HG02970 (cell line): ENCODE results near the gene SNRPA1.
"Not testable (repeated sequence)": the region's sequence is repeated elsewhere in the genome, so short reads cannot be mapped to it uniquely, and the experiment has no call there.

Experiments
- ATAC-seq: cut with Tn5 transposase; IDR thresholded peaks from one replicate; pipeline ENCODE4 v1.9.1; 2021; ENCODE audit warnings: mild to moderate bottlenecking, moderate library complexity, moderate number of reproducible peaks; ENCODE audit not compliant: unreplicated experiment, low FRiP score

SNRPA1 gene

GRCh38 chr15:101296418-101297405 is 1.7 kb upstream of the SNRPA1 start:
- no peak for ATAC-seq

GRCh38 chr15:101295607-101296161 is 636 bp upstream of the SNRPA1 start:
- ATAC-seq = no peak

- no peak for ATAC-seq
Measured at GRCh38 chr15:101293122-101293521, 1.9 kb downstream of the SNRPA1 start.

GRCh38 chr15:101288905-101289513 is 6.0 kb downstream of the SNRPA1 start:
- no peak for ATAC-seq

- ATAC-seq = not testable (repeated sequence)
Measured at GRCh38 chr15:101287342-101287741, 7.7 kb downstream of the SNRPA1 start.

- ATAC-seq = no peak
Measured at GRCh38 chr15:101286471-101287114, 8.5 kb downstream of the SNRPA1 start.

- ATAC-seq = no peak
Measured at GRCh38 chr15:101283931-101284330, 11.1 kb downstream of the SNRPA1 start.

GRCh38 chr15:101280007-101280406 is 15.0 kb downstream of the SNRPA1 start:
- no peak for ATAC-seq

GRCh38 chr15:101277943-101278564 is 17.0 kb downstream of the SNRPA1 start:
- ATAC-seq = no peak

GRCh38 chr15:101277038-101277822 is 17.8 kb downstream of the SNRPA1 start, which contains the start of gene SELENOS:
Gene SELENOS, minus strand, starts transcription at chr15:101277485. Its CDS starts 68 bp downstream, at chr15:101277417.
- peak; percentile 87 for ATAC-seq

- no peak for ATAC-seq
Measured at GRCh38 chr15:101276501-101277037, 18.5 kb downstream of the SNRPA1 start.

GRCh38 chr15:101275018-101275417 is 20.0 kb downstream of the SNRPA1 start:
- no peak for ATAC-seq

- no peak for ATAC-seq
Measured at GRCh38 chr15:101273534-101273933, 21.5 kb downstream of the SNRPA1 start.

- ATAC-seq = no peak
Measured at GRCh38 chr15:101272584-101272983, 22.5 kb downstream of the SNRPA1 start.

GRCh38 chr15:101269479-101270223 is 25.4 kb downstream of the SNRPA1 start:
- ATAC-seq = no peak

- ATAC-seq = no peak
Measured at GRCh38 chr15:101267320-101268104, 27.5 kb downstream of the SNRPA1 start.

- ATAC-seq = no peak
Measured at GRCh38 chr15:101266787-101267186, 28.3 kb downstream of the SNRPA1 start.

GRCh38 chr15:101266034-101266433 is 29.0 kb downstream of the SNRPA1 start:
- no peak for ATAC-seq
